Effector CD4-positive, alpha-beta T cell (primary cell): ENCODE measurements around the gene RRP8.

Experiments used
- DNase-seq: peaks from one replicate; pipeline ENCODE4 v3.0.0-alpha.2; 2020

Gene RRP8

GRCh38 chr11:6632116-6633073 lies 29.0 kb upstream of the RRP8 start:
- no peak for DNase-seq

- no peak for DNase-seq
Measured at GRCh38 chr11:6631361-6631890, 28.0 kb upstream of the RRP8 start.

- DNase-seq: no peak
Measured at GRCh38 chr11:6630632-6631291, 27.3 kb upstream of the RRP8 start.

- DNase-seq: no peak
Measured at GRCh38 chr11:6629892-6630631, 26.6 kb upstream of the RRP8 start.

- DNase-seq: no peak
Measured at GRCh38 chr11:6629573-6629891, 26.1 kb upstream of the RRP8 start.

- DNase-seq: no peak
Measured at GRCh38 chr11:6628526-6628925, 25.1 kb upstream of the RRP8 start.

GRCh38 chr11:6627762-6628241 lies 24.4 kb upstream of the RRP8 start:
- no peak for DNase-seq

- DNase-seq: no peak
Measured at GRCh38 chr11:6626971-6627761, 23.8 kb upstream of the RRP8 start.

GRCh38 chr11:6625832-6626420 lies 22.5 kb upstream of the RRP8 start:
- DNase-seq: no peak

- no peak for DNase-seq
Measured at GRCh38 chr11:6625156-6625831, 21.9 kb upstream of the RRP8 start.

- no peak for DNase-seq
Measured at GRCh38 chr11:6623391-6624363, 20.3 kb upstream of the RRP8 start.

GRCh38 chr11:6622261-6623171 lies 19.1 kb upstream of the RRP8 start:
- no peak for DNase-seq

- no peak for DNase-seq
Measured at GRCh38 chr11:6621711-6622211, 18.3 kb upstream of the RRP8 start.

GRCh38 chr11:6620636-6621035 lies 17.2 kb upstream of the RRP8 start:
- no peak for DNase-seq

GRCh38 chr11:6619004-6619745 lies 15.8 kb upstream of the RRP8 start, which contains the start of gene TPP1:
TSS of gene TPP1 (minus strand) at chr11:6619422. CDS start at chr11:6619400, 22 bp downstream.
- peak; percentile 87 for DNase-seq

- peak; percentile 65 for DNase-seq
Measured at GRCh38 chr11:6618117-6619003, 14.9 kb upstream of the RRP8 start.

GRCh38 chr11:6617315-6617781 lies 13.9 kb upstream of the RRP8 start:
- no peak for DNase-seq
